Left lung (tissue), 10 donors: ENCODE measurements around the gene KRT8. TPM values are rescaled to one million over a fixed set of nuclear protein-coding genes. Genes with fewer than 3 reads are reported as not detected.

Experiments
- ATAC-seq: fragments of 200-7000 bp; cut with Tn5 transposase; one replicate; pipeline ENCODE4 v1.9.1; 2020; ENCODE audit warnings: moderate library complexity
- DNase-seq, 4 donors: peaks; one replicate each; pipeline ENCODE4 v3.0.0-alpha.2; 2013 to 2020
- H3K27ac ChIP-seq, 2 donors: fragments of 200-600 bp; sonication (generic) in 1 of 2; one replicate each; pipeline versions ENCODE4 v1.5.0 to v1.8.0; 2020 to 2021
- H3K27me3 ChIP-seq, 2 donors: fragments of 200-600 bp; sonication (generic) in 1 of 2; one replicate each; pipeline versions ENCODE4 v1.5.0 to v1.8.0; 2020 to 2021
- H3K36me3 ChIP-seq, 2 donors: fragments of 200-600 bp; sonication (generic) in 1 of 2; one replicate each; pipeline versions ENCODE4 v1.5.0 to v1.8.0; 2020 to 2021
- H3K4me1 ChIP-seq, 2 donors: fragments of 200-600 bp; one replicate each; pipeline ENCODE4 v1.8.0; 2021
- H3K4me3 ChIP-seq, 2 donors: fragments of 200-600 bp; sonication (generic) in 1 of 2; one replicate each; pipeline versions ENCODE4 v1.5.0 to v1.8.0; 2020 to 2021; ENCODE audit warnings: mild to moderate bottlenecking in 1 of 2
- H3K9me3 ChIP-seq, 2 donors: fragments of 200-600 bp; sonication (generic) in 1 of 2; one replicate each; pipeline versions ENCODE4 v1.5.0 to v1.8.0; 2020 to 2021
- CTCF ChIP-seq, 2 donors: fragments of 200-600 bp; sonication (generic) in 1 of 2; IDR thresholded peaks; one replicate each; pipeline versions ENCODE4 v1.5.0 to v1.8.0; 2021; ENCODE audit warnings: antibody characterized with exemption in 2 of 2
- intact Hi-C, 2 donors: fragments of 100-400 bp; cut with DNase I; formaldehyde crosslinking; loops; one replicate each; pipeline versions ENCODE4 v1.11.2 to v1.14.2; 2022
- polyA plus RNA-seq, 6 donors: library from polyadenylated mRNA; unstranded; fragments of 120-200 nt; gene quantifications; one replicate each; pipeline ENCODE4 v1.2.1, GENCODE V29; 2013; ENCODE audit not compliant: insufficient read length in 6 of 6
- total RNA-seq, 2 donors: library from RNA; stranded (reverse); fragmentation: NEBNext Ultra II Directional; extraction: Animal tissue kit (Norgen Biotek cat#: 25700); gene quantifications; one replicate each; pipeline ENCODE4 v1.2.1, GENCODE V29; 2021
- donor health status: DM: no; HTN: yes; CAD: no.
- donor health status: DM: no; HTN: no; CAD: no.

KRT8 gene
- total and polyA plus RNA-seq, 8 donors: 159 to 1,126 (median 207) TPM

- intact Hi-C loops: no loop called here
- H3K36me3 ChIP-seq: peaks cover 0 to 29% of the 10 kb centered on the region in 2 donors
- no peak overlapping the region for H3K27ac ChIP-seq
- H3K4me3 ChIP-seq: no peak overlapping the region
- no peak for DNase-seq
- TF ChIP-seq CTCF (IDR thresholded peaks at IDR 0.05): no peak
- peak; percentile 41 for ATAC-seq
- H3K4me1 ChIP-seq: no peaks in the 10 kb centered on the region
- no peaks in the 10 kb centered on the region for H3K9me3 ChIP-seq
- H3K27me3 ChIP-seq: no peaks in the 10 kb centered on the region
These were observed 8.4 kb downstream of the KRT8 start for GRCh38 chr12:52896190-52897100.

- no peaks in the 10 kb centered on the region for H3K9me3 ChIP-seq
- H3K4me3 ChIP-seq: no peak overlapping the region
- H3K36me3 ChIP-seq: peaks cover 0 to 27% of the 10 kb centered on the region in 2 donors
- DNase-seq (no peak), ATAC-seq (peak; percentile 21)
- intact Hi-C loops: no loop called here
- no peak for TF ChIP-seq CTCF (IDR thresholded peaks at IDR 0.05)
- H3K27ac ChIP-seq: peak overlapping the region in 1 of 2 donors; percentile 33
- no peaks in the 10 kb centered on the region for H3K27me3 ChIP-seq
- no peaks in the 10 kb centered on the region for H3K4me1 ChIP-seq
These were observed 9.1 kb downstream of the KRT8 start for GRCh38 chr12:52895726-52896189.

- H3K9me3 ChIP-seq: no peaks in the 10 kb centered on the region
- no peaks in the 10 kb centered on the region for H3K4me1 ChIP-seq
- H3K4me3 ChIP-seq: no peak overlapping the region
- ATAC-seq (no peak), DNase-seq (no peak)
- peaks cover 0 to 6% of the 10 kb centered on the region in 2 donors for H3K36me3 ChIP-seq
- no peak for TF ChIP-seq CTCF (IDR thresholded peaks at IDR 0.05)
- no peak overlapping the region for H3K27ac ChIP-seq
- intact Hi-C loops: no loop called here
- H3K27me3 ChIP-seq: no peaks in the 10 kb centered on the region
These were observed 11.9 kb downstream of the KRT8 start for GRCh38 chr12:52892974-52893373.

- Histone ChIP-seq H3K36me3 (peaks cover 0 to 2% of the 10 kb centered on the region in 2 donors), H3K9me3 (no peaks in the 10 kb centered on the region), H3K27me3 (no peaks in the 10 kb centered on the region), H3K4me3 (no peak overlapping the region), H3K27ac (no peak overlapping the region), H3K4me1 (no peaks in the 10 kb centered on the region)
- ATAC-seq (no peak), DNase-seq (no peak)
- intact Hi-C loops: no loop called here
- TF ChIP-seq CTCF (IDR thresholded peaks at IDR 0.05): no peak
These were observed 12.5 kb downstream of the KRT8 start for GRCh38 chr12:52892207-52892852.

GRCh38 chr12:52891044-52891443, 13.8 kb downstream of the KRT8 start:
- ATAC-seq: no peak

More at GRCh38 chr12:52891044-52891443, 13.8 kb downstream of the KRT8 start:
- TF ChIP-seq CTCF (IDR thresholded peaks at IDR 0.05): no peak
- DNase-seq: no peak
- Histone ChIP-seq H3K27ac (no peak overlapping the region), H3K9me3 (no peaks in the 10 kb centered on the region), H3K36me3 (no peaks in the 10 kb centered on the region), H3K27me3 (no peaks in the 10 kb centered on the region), H3K4me3 (no peak overlapping the region), H3K4me1 (no peaks in the 10 kb centered on the region)
- intact Hi-C loops: no loop called here
